Neuronal stem cell (in vitro differentiated cells): ENCODE results near the gene DENND4B.

Source experiments
- DNase-seq: peaks from one replicate; pipeline ENCODE4 v3.0.0-alpha.2; 2013; ENCODE audit warnings: low spot score
- H2AFZ ChIP-seq: one replicate; pipeline ENCODE4 v1.6.1; 2013; ENCODE audit warnings: mild to moderate bottlenecking, low read length, inconsistent platforms
- H2AK5ac ChIP-seq: 2 replicates; pipeline ENCODE4 v1.6.1; 2013; ENCODE audit warnings: low read depth, mild to moderate bottlenecking, inconsistent platforms, low read length, moderate library complexity, mixed read lengths
- H2BK120ac ChIP-seq: 2 replicates; pipeline ENCODE4 v1.6.1; 2013; ENCODE audit warnings: low read depth, mild to moderate bottlenecking, inconsistent platforms, low read length, moderate library complexity, mixed read lengths
- H2BK12ac ChIP-seq: one replicate; pipeline ENCODE4 v1.6.1; 2013; ENCODE audit warnings: low read length, inconsistent platforms
- H2BK15ac ChIP-seq: 2 replicates; pipeline ENCODE4 v1.6.1; 2013; ENCODE audit warnings: mild to moderate bottlenecking, low read length, inconsistent platforms, mixed read lengths
- H2BK5ac ChIP-seq: one replicate; pipeline ENCODE4 v1.6.1; 2013; ENCODE audit warnings: inconsistent platforms, mild to moderate bottlenecking, low read length, moderate library complexity
- H3K14ac ChIP-seq: one replicate; pipeline ENCODE4 v1.6.1; 2013; ENCODE audit warnings: low read length, inconsistent platforms
- H3K18ac ChIP-seq: 2 replicates; pipeline ENCODE4 v1.6.1; 2013; ENCODE audit warnings: low read length, inconsistent platforms
- H3K23ac ChIP-seq: 2 replicates; pipeline ENCODE4 v1.6.1; 2013; ENCODE audit warnings: low read depth, mild to moderate bottlenecking, mixed read lengths, low read length, inconsistent platforms; ENCODE audit not compliant: poor library complexity
- H3K27ac ChIP-seq: replicated peaks from 3 replicates; pipeline ENCODE4 v1.5.1; 2013; ENCODE audit warnings: low read length, inconsistent platforms
- H3K27me3 ChIP-seq, 3 experiments: 2 replicates each; pipeline ENCODE4 v1.6.1; 2013; ENCODE audit warnings: low read length in 3 of 3, mild to moderate bottlenecking in 2 of 3, inconsistent platforms in 1 of 3, low read depth in 1 of 3, mixed read lengths in 1 of 3, moderate library complexity in 1 of 3; ENCODE audit not compliant: control insufficient read depth in 3 of 3, insufficient read depth in 3 of 3
- H3K36me3 ChIP-seq, 2 donors: replicated peaks in 1 of 2; 2 replicates each; pipeline ENCODE4 v1.6.1; 2013; ENCODE audit warnings: low read length in 2 of 2; ENCODE audit not compliant: control insufficient read depth in 2 of 2, insufficient read depth in 2 of 2
- H3K4ac ChIP-seq: 2 replicates; pipeline ENCODE4 v1.6.1; 2013; ENCODE audit warnings: inconsistent platforms, mild to moderate bottlenecking, low read length, moderate library complexity
- H3K4me1 ChIP-seq, 2 donors: 1 replicate in 1 of 2; 2 replicates in 1 of 2; pipeline ENCODE4 v1.6.1; 2013; ENCODE audit warnings: low read length in 2 of 2, low read depth in 1 of 2; ENCODE audit not compliant: control insufficient read depth in 2 of 2, insufficient read depth in 1 of 2
- H3K4me2 ChIP-seq: one replicate; pipeline ENCODE4 v1.6.1; 2013; ENCODE audit warnings: mild to moderate bottlenecking, low read length, inconsistent platforms; ENCODE audit not compliant: insufficient read depth, poor library complexity, severe bottlenecking
- H3K4me3 ChIP-seq, 2 donors: 2 replicates each; pipeline ENCODE4 v1.5.1; 2013; ENCODE audit warnings: low read length in 2 of 2, mild to moderate bottlenecking in 2 of 2, inconsistent platforms in 1 of 2, moderate library complexity in 1 of 2
- H3K79me1 ChIP-seq: one replicate; pipeline ENCODE4 v1.6.1; 2013; ENCODE audit warnings: low read depth, mild to moderate bottlenecking, inconsistent platforms, low read length, moderate library complexity
- H3K9ac ChIP-seq: one replicate; pipeline ENCODE4 v1.6.1; 2013; ENCODE audit warnings: mild to moderate bottlenecking, low read depth, low read length, inconsistent platforms; ENCODE audit not compliant: poor library complexity
- H3K9me3 ChIP-seq, 2 donors: replicated peaks in 1 of 2; 2 replicates each; pipeline versions ENCODE3 to v1.6.1; 2013; ENCODE audit warnings: low read length in 2 of 2, mild to moderate bottlenecking in 2 of 2, inconsistent platforms in 1 of 2, low read depth in 1 of 2, mixed read lengths in 1 of 2, moderate library complexity in 1 of 2; ENCODE audit not compliant: control insufficient read depth in 2 of 2, insufficient read depth in 1 of 2
- H4K8ac ChIP-seq: one replicate; pipeline ENCODE4 v1.6.1; 2013; ENCODE audit warnings: low read depth, mild to moderate bottlenecking, inconsistent platforms, low read length, moderate library complexity
- H4K91ac ChIP-seq: one replicate; pipeline ENCODE4 v1.6.1; 2013; ENCODE audit warnings: low read length, low read depth, mild to moderate bottlenecking, inconsistent platforms; ENCODE audit not compliant: poor library complexity
- WGBS, 2 donors: extraction: QIAGEN DNeasy Blood & Tissue Kit; methylation state at CpG; one replicate each; pipeline ENCODE4 v1.1.7; 2013; ENCODE audit warnings: missing lambda C conversion rate in 2 of 2, mixed read lengths in 1 of 2; ENCODE audit not compliant: insufficient read length in 2 of 2, insufficient replicate concordance in 1 of 2; ENCODE audit errors: extremely low coverage in 2 of 2; 5-methylcytosine and 5-hydroxymethylcytosine counted together

The DENND4B gene

GRCh38 chr1:153991806-153992205, 45.3 kb upstream of the DENND4B start:
- Histone ChIP-seq H3K9ac (no peak overlapping the region), H2BK12ac (no peak overlapping the region), H3K4me1 (peaks cover 3 to 8% of the 10 kb centered on the region in 2 donors), H2AFZ (no peak overlapping the region), H3K4ac (no peak overlapping the region), H2AK5ac (no peak overlapping the region), H3K4me3 (peak overlapping the region in 1 of 2 donors; percentile 84), H3K27ac (no peak overlapping the region), H2BK15ac (no peak overlapping the region), H3K27me3 (no peaks in the 10 kb centered on the region), H3K36me3 (peaks cover 25 to 45% of the 10 kb centered on the region in 2 donors), H3K18ac (no peak overlapping the region), H3K4me2 (no peak overlapping the region), H3K23ac (no peak overlapping the region), H2BK120ac (no peak overlapping the region), H3K14ac (no peak overlapping the region), H3K79me1 (peaks cover 5% of the 10 kb centered on the region), H4K8ac (no peak overlapping the region), H3K9me3 (peaks cover 3 to 6% of the 10 kb centered on the region in 2 donors), H2BK5ac (no peak overlapping the region), H4K91ac (no peak overlapping the region)
- no CpG with 5 or more reads among the region's 2 CpGs for WGBS, 2 donors
- DNase-seq = no peak

GRCh38 chr1:153991151-153991630, 44.7 kb upstream of the DENND4B start:
- DNase-seq = no peak
- no peak overlapping the region for H2AK5ac ChIP-seq
- H3K27ac ChIP-seq = no peak overlapping the region
- H3K27me3 ChIP-seq = no peaks in the 10 kb centered on the region
- H3K79me1 ChIP-seq = peaks cover 5% of the 10 kb centered on the region
- H3K9ac ChIP-seq = no peak overlapping the region
- H2BK120ac ChIP-seq = no peak overlapping the region
- H3K4me3 ChIP-seq = peak overlapping the region; percentile 84 to 95
- H2BK5ac ChIP-seq = peak overlapping the region; percentile 39
- no peak overlapping the region for H4K91ac ChIP-seq
- H3K4me2 ChIP-seq = peak overlapping the region; percentile 78
- H3K23ac ChIP-seq = no peak overlapping the region
- no peak overlapping the region for H3K18ac ChIP-seq
- H2AFZ ChIP-seq = no peak overlapping the region
- peaks cover 25 to 45% of the 10 kb centered on the region in 2 donors for H3K36me3 ChIP-seq
- peaks cover 3 to 6% of the 10 kb centered on the region in 2 donors for H3K9me3 ChIP-seq
- peaks cover 4 to 8% of the 10 kb centered on the region in 2 donors for H3K4me1 ChIP-seq
- no peak overlapping the region for H3K14ac ChIP-seq
- no peak overlapping the region for H2BK15ac ChIP-seq
- H4K8ac ChIP-seq = no peak overlapping the region
- no CpG with 5 or more reads among the region's 9 CpGs for WGBS, 2 donors
- H3K4ac ChIP-seq = no peak overlapping the region
- no peak overlapping the region for H2BK12ac ChIP-seq

- Histone ChIP-seq H4K8ac (no peak within 1 kb of the TSS), H3K18ac (peak within 1 kb of the TSS; percentile 95), H2BK12ac (no peak within 1 kb of the TSS), H3K4me1 (peaks cover 4 to 8% of the 10 kb centered on the region in 2 donors), H3K79me1 (peaks cover 5% of the 10 kb centered on the region), H2BK5ac (peak within 1 kb of the TSS; percentile 39), H3K14ac (no peak within 1 kb of the TSS), H3K36me3 (peaks cover 23 to 44% of the 10 kb centered on the region in 2 donors), H3K27me3 (no peaks in the 10 kb centered on the region), H3K4ac (no peak within 1 kb of the TSS), H2AFZ (peak within 1 kb of the TSS; percentile 84), H3K9ac (peak within 1 kb of the TSS; percentile 91), H3K27ac (peak within 1 kb of the TSS; percentile 67), H2BK120ac (no peak within 1 kb of the TSS), H4K91ac (no peak within 1 kb of the TSS), H3K9me3 (peaks cover under 1 to 5% of the 10 kb centered on the region in 2 donors), H3K4me3 (peak within 1 kb of the TSS; percentile 84 to 95), H3K4me2 (peak within 1 kb of the TSS; percentile 78), H3K23ac (peak within 1 kb of the TSS; percentile 99), H2AK5ac (peak within 1 kb of the TSS; percentile 68), H2BK15ac (no peak within 1 kb of the TSS)
- DNase-seq = peak; percentile 91
- no CpG with 5 or more reads among the region's 36 CpGs for WGBS, 2 donors
These were observed 44.1 kb upstream of the DENND4B start, which contains the start of gene RPS27 for GRCh38 chr1:153990468-153991150. RPS27 (plus strand) TSS chr1:153990762; CDS start chr1:153990797, 35 bp downstream.

- H2BK120ac ChIP-seq = no peak overlapping the region
- WGBS, 2 donors = no CpG with 5 or more reads among the region's 8 CpGs
- no peak overlapping the region for H2AK5ac ChIP-seq
- no peak overlapping the region for H2BK15ac ChIP-seq
- no peak overlapping the region for H4K91ac ChIP-seq
- H3K4me1 ChIP-seq = peaks cover 9 to 14% of the 10 kb centered on the region in 2 donors
- H3K4me3 ChIP-seq = no peak overlapping the region
- H3K27ac ChIP-seq = no peak overlapping the region
- no peak overlapping the region for H2AFZ ChIP-seq
- H3K18ac ChIP-seq = no peak overlapping the region
- H4K8ac ChIP-seq = no peak overlapping the region
- peaks cover 0 to 3% of the 10 kb centered on the region in 2 donors for H3K9me3 ChIP-seq
- H3K36me3 ChIP-seq = peaks cover 8 to 34% of the 10 kb centered on the region in 2 donors
- no peak overlapping the region for H3K14ac ChIP-seq
- no peaks in the 10 kb centered on the region for H3K27me3 ChIP-seq
- H3K4me2 ChIP-seq = no peak overlapping the region
- no peak overlapping the region for H3K23ac ChIP-seq
- H3K79me1 ChIP-seq = peaks cover 5% of the 10 kb centered on the region
- H3K4ac ChIP-seq = no peak overlapping the region
- H2BK5ac ChIP-seq = no peak overlapping the region
- H2BK12ac ChIP-seq = no peak overlapping the region
- no peak overlapping the region for H3K9ac ChIP-seq
- no peak for DNase-seq
These were observed 41.1 kb upstream of the DENND4B start for GRCh38 chr1:153987621-153988020.
